ENCODE data around the gene TACC2.
A peak's percentile ranks its signal among the peaks of the same experiment; 100 is the strongest.

TACC2 gene

DNA sequence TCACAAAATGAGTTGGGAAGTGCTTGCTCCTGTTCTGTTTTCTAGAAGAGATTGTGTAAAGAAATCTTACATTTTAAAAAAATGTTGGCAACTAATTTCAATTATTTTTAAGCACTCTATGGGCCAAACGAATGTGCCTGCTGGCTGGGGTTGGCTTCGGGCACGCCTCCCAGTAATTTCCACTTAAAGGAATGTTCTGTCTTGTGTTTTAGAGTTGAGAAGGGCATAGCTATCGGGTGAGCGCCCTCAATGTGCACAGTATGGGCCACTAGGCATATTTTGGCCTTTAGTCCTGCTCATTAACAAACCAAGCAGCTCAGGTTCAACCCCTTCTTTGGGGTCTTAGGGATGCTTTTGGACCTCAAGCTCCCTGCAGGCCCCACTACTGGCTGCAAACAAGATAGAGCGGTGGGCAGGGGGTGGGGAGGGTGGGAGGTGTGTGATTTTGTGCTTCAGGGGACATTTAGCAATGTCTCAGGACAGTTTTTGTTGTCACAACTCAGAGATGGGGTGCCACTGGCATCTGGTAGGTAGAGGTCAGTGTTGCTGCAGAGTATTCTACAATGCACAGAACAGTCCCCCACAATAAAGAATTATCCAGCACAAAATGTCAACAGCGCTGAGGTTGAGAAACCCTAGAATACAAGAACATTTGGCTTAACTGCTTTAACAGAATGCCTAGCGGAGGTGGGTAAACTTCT is 40.7 kb downstream of the TACC2 start:
- DNase-seq = no peak

DNA sequence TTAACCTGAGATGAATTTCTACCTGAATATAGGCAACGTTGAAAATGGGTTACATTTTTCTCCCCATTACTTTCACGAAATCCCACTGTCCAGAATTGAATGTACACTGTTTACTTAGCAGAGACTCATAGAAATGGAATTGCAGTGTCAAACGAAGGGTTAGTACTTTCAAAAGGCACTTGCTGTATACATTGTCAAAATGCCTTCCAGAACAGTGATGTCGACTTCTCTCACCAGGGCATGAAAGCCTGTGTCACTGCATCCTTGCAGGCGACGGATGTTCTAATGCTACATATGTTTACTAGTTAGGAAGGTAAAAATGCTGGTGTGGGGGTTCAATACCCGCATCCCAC is 41.2 kb downstream of the TACC2 start:
- DNase-seq = no peak

DNA sequence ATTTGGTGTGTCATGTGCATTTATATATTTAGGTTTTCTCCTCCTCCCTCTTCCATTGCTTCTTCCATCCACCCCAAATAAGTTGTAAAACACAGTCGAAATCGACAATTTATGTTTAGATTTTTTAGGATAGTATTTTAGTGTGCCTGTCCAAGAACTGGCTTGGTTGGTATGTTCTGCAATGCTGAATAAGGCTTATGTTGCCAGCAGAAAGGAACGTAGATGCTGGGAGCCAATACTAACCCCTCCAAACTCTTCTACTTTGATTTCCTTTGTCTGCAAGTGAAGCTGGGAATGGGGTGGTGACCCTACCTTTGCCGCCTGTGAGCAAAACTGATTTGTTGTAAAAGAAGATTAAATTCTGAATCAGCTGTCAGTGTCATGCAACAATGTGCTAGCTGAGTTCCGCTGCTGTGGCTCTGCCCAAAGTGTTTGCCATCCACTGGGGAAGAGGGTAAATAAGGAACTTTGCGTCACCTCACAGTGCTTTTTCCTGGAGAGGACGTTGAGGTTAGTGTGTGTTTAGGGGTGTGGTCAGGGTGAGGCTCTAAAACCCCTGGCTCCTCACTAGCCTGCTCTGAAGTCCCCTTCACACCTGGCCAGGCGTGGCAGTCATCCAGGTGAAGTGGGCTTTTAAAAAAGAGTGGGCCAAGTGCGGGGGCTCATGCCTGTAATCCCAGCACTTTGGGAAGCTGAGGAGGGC is 44.4 kb downstream of the TACC2 start:
- peak; percentile 55 for DNase-seq

DNA sequence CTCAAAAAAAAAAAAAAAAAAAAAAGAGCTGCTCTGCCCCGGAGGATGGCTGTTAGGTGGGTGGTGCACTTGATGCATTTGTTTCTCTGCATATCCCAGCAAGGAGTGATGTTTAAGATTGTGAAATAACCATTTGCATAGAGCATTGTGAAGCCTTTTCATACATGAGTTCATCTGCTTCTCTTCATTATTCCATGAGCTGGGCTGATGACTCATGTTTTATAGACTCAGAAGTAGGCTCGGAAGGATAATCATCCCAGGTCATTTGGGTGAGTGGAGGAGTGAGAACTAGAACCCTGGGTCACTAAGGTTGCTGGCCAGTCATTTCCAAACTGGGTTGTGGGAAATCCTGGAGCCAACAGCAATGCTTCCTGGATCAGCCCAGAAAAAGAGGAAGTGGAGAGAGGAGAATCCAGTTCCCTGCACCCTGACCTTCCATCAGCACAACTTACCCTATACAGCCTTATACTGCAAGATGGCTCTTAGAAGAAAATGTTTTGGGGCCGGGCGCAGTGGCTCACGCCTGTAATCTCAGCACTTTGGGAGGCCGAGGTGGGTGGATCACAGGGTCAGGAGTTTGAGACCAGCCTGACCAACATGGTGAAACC is 45.3 kb downstream of the TACC2 start:
- peak; percentile 67 for DNase-seq

DNA sequence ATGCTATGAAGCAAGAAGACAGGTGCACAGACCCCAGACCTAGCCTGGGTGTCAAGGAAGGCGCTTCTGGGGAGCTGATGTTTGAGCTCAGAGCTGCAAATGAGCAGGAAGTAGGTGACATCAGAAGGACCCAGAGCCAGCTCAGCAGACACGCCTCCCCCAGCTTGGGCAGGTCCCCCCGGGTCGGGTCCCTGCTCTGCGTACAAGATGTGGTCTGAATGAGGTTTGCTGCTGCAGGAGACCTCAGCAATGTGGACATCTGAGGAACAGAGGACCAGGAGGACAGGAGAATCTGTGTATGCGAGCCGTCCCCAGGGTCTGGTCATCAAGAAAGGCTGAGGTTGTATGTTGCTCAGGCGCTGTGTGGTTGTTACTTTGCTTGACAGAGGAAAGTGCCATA is 51.8 kb downstream of the TACC2 start:
- DNase-seq = no peak

DNA sequence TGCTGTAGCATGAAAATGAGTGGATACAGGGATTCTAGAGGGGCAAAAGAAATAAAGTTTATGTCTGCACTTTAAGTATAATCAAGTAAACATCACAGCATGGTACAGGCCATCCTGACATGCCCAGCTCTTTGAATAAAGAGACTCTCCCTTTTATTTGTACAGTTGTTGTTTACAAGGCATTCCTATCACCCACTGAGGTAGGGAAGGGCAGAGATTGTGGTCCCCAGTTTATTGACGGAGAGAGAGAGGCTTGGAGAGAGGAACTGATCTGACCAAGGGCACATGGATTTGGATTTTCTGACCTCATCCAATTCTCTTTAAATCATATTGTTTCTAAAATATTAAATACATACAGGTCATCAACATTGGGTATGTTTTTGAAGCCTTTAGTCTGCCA is 53.9 kb downstream of the TACC2 start:
- DNase-seq = no peak

DNA sequence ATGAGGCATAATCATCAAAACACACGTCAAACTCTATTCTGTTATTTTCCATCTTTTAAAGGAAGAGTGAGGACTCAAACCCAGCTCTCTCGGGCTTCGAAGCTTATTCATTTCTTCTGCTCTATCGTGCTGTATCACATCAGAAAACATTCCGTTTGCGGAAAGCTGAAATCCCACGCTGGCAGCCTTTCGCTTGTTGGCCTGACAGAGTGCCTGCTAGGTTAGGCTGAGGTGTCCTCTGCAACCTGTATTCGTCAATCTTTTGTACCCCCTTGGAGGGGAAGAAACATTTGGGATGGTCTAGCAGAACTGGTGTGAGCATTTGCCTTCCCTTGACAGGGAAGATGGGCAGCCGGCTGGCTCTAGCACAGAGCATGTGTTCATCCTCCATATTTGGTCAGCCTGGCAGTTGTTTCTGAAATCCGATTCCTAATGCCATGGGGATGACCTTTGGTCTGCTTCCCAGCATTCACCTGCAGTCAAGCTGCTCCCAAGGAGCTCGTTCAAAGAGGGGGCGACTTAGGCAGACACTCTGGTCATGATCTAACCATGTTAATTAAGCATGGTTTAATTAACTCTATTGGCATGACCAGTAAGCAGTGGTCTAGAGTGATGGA is 55.2 kb downstream of the TACC2 start:
- DNase-seq = peak; percentile 80

DNA sequence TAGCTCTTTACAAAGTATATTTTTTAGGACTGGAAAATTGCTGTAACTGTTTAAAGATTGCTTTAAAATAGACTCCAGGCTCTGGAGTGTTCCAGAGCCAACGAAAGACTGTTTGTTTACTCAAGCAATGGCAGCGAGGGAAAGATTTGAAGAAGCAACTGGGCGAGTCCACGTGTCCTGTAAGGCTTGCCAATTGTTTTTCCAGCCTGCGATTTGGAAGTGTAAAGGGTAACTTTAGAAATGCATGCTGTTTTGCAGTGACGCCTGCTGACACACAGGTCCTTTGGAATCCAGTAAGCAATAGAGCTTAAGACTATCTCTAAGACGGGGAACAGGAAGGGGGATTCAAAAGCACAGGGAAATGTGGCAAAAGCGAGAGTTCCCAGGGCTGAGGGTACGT is 55.8 kb downstream of the TACC2 start:
- DNase-seq = peak; percentile 34

DNA sequence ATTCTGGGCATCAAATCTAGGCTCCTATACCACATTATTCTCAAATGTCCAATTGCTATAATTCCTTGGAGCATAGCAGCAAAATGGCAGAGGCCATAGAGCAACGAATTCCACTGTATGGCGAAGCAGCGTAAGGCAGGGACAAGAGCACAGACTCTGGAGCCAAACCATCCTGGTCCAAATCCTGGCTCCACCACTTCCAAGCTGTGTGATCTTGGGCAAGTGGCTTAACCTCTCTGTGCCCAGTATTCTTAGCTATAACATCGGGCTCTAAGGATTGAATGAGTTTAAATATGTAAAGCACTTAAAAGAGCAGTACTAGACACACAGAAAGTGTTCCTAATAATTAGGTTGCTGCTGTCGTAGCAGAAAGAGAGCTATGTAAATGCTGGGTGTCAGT is 56.2 kb downstream of the TACC2 start:
- no peak for DNase-seq

DNA sequence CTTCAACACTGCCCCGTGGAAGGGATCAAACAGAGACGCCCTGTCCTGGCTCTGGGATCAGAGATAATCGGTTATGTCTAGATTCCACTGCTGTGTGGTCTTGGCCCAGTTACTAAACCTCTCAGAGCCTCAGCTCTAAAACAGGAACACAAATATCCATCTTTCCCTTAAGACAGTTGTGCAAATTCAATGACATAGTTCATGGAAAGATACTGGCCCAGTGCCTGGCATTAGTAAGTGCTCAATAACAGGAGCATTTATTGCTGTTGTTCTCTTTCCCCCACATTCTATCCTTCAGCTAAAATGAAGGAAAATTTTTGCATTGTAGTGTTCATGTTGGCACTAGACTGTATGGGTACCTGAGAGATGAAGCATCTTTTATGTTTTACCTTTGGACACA is 58.6 kb downstream of the TACC2 start:
- no peak for DNase-seq

DNA sequence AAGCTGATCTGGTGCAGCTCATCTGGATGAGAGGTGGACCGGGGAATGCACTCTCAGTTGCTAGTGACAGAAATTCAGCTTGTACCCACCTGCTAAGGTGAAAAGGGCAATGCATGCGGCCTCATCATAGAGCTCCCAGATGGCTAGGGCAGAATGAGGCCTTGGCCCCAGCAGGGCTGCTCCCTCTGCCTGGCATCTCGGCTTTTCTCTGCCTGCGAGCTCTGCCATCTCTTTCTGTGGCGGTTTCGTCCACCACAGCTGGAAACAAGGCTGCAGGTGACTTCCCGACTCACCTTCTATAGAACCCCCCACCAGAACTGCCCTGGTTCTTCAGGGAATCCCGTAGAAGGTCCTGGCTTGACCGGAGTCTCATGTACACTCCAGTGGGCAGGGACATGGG is 60.1 kb downstream of the TACC2 start:
- DNase-seq = no peak

DNA sequence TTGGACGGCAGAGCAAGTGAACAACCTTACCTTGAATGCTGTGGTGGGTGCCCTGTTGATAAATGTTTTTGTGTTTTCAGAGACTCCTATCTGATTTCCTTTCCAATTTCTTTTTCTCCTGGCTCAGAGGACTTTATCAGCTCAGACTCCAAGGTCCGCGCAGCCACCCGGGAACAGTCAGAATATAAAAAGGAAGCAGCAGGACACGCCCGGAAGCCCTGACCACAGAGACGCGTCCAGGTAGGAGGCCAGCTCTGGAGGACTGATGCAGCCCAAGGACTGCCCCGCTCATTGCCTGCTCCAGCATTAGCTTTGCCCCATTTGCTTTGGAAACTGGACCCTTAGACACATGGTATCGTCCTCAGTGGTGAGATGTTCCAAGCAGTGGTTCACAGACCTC is 61.3 kb downstream of the TACC2 start:
- no peak for DNase-seq

DNA sequence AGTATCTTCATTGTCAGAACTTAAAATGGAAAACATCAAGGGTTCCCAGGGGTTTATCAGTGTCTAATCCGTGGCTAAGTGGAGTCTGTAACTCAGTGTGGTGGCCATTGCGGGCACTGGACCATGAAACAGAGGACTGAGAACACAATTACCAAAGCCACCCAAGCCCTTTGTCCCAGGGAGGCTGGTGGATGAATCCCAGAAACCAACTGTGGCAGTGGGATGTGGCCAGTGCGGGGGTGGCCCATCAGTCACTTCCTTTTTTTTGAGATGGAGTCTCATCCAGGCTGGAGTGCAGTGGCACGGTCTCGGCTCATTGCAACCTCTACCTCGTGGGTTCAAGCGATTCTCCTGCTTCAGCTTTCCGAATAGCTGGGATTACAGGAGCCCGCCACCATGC is 61.8 kb downstream of the TACC2 start:
- DNase-seq = no peak

DNA sequence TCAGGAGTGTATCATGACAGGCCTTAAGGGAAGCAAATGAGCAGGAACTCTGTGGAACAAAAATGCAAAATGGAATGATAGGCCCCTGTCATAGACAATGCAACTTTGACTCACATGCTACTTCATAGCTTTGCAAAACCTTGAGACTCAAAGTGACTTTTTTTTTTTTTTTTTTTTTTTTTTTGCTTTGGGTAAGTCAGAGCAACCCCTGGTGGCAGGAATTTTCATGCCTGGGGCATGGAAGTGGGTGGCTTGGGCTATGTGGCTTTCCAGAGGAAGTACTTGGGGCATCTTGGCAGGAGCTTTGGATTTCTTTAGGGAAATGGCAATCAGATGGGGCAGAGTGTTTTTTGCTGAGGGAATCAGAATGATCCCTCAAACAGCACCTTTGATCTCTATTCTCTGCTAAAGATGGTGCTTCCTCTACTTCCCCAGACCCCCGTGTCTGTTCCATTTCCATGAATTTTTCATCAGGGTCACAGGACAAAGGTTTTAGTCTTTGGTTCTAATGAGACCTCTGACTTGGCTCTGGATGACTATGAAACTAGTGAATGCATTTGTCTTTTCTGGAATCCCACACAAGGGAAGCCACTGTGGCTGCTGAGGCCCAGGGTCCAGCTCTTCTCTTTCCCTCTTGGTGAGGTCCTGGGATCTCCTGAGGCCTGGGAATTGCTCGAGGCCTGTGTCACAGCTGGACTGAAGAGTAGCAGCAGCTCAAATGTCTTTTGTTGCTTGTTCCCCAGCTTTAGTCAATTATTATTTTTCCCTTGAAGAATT is 62.8 kb downstream of the TACC2 start:
- peak; percentile 79 for DNase-seq

DNA sequence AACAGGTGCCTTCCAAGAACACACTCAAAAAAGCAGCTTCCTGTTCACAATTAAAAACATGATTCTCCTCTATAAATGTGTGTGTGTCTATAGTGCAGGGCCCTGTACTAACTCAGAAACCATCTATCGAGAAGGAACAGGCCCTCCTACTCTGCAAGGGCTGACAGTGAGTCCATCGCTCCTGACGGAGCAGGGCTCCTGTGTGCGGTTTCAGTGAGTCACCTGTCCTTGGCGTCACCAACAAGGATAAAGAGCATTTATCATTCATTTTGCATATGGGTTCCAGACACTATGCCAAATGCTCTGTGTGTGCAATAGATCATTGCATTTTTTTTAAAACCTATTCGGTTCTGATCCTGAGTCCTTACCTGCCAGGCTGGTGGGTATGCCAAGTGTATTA is 63.7 kb downstream of the TACC2 start:
- DNase-seq = peak; percentile 39

DNA sequence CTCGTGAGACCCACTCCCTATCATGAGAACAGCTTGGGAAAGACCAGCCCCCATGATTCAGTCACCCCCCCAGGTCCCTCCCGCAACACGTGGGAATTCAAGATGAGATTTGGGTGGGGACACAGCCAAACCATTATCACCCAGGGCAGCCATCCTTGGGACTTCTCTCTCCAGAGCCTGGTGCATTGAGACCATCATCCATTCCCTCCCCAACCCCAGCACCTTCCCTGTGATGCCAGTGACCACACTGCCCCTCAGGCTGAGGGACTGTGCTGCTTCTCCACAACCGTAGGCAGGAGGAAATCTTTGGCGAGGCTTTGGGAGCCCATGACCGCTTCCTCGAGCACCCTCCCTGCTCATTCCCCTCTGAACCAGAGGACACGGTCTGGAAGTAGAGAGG is 64.4 kb downstream of the TACC2 start:
- no peak for DNase-seq

DNA sequence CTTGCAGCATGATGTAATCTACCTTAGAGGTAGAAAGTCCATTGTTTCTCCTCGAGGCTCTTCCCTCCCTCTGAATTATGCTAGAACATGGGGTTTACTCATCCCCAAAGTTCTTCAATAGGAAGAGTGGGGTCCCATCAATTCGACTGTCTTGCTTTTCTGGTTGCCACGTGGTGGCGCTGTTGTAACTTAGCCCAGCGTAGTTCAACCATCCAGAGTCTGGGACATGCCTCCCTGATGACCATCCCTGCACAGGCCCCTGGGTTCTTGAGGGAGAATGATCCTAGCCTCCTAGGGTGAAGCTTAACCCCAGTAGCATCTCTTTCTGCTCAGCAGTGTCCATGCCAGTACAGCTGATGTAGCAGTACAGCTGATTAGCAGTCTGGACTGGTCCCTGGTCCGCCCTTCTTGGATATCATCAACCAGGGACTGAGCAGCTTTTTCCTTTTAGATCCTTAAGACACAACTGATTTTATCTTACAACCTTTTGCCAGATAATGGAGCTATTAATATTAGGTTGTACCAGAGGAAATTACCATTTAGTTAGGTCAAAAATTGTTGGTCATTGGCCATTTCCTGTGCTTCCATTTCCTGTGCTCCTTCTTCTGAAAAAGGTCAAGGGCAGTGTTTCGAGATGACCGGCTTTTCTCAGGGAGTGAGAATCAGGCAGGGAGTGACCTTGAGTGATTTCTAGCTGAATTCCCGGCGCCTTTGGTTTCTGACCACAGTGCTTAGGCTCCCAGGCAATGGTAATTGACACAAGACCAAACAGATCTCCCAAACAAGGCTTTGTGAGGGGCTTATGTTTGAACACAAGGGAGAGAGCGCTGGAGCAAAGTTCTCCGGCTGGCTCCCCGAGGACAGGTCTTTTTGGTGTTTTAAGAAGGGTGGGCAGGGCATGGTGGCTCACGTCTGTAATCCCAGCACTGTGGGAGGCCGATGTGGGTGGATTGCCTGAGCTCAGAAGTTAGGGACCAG is 65.4 kb downstream of the TACC2 start:
- DNase-seq = peak; percentile 79

DNA sequence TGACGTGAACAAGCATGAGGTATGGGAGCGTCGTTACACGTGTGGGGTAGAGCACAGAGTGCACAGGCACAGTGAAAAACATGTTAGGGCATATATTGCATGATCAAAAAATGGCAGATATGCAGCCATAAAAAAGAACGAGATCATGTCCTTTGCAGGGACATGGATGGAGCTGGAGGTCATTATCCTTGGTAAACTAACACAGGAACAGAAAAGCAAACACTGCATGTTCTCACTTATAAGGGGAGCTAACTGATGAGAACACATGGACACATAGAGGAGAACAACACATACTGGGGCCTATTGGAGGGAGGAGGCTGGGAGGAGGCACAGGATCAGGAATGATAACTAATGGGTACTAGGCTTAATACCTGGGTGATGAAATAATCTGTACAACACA is 66.3 kb downstream of the TACC2 start:
- no peak for DNase-seq

DNA sequence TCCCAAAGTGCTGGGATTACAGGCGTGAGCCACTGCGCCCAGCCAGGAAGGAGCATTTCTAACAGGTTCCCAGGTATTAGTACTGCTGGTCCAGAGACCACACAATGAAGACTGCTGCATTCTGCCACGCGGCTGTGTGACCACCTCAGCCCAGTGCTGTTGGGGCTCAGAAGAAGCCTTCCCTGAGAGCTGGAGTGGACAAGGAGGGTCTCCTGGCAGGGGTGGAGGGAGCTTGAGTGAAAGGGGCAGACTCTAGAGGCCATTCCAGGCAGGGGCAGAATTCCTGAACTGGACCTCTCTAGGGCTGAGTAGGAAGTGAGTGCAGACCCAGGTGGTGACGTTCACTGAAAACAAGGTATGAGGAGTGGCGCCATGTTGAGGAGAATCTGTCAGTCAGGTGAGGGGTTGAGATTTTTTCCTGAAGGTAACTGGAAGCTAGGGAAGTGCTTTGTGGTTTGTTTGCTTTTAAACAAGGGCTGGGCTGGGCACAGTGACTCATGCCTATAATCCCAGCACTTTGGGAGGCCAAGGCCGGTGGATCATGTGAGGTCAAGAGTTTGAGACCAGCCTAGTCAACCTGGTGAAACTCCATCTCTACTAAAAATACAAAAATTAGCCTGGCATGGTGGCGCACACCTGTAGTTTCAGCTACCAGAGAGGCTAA is 67.6 kb downstream of the TACC2 start:
- peak; percentile 83 for DNase-seq

DNA sequence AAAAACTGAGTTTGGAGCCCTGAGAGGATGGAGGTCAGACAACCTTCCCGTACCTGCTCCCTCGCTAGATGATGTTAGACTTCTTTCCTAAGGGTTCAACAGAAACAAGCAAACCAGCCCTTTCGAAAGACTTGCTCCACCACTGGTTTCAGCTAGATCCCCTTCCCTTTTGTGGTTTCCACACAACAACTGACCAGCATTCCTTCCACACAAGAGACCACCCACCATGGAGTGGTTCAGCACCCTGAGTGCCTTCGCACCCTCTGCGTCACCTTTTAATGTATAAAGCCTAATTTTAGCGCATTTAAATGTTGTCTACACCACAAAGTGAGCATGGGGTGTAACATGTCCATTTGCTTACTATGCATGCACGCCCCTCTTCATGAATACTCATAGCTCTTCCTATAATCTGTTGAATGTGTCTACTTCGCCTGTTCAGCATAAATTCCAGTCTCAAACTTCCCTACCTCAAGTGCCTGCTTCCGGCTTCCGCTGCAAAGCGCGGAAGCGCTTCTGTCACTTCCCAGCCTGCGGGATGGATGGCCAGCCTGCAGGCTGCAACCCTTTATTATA is 69.0 kb downstream of the TACC2 start:
- DNase-seq = no peak

DNA sequence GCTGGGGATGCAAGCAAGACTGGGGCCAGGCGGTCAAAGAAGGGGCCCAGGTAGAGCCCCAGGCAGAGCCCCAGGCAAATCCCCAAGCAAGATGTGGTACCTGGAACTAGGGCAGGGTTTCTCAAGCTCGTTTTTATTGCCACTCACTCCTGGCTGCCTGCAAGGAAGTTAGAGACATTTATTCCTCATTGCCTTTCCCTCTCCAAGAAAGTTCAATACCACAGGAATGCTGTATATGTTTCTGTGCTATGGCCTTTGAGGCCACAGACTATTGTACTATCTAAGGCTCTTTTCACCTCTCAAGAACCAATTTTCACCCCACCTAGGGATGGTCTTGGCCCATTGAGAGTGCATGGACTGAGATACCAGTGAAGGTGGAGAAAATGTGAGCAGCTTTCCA is 71.3 kb downstream of the TACC2 start:
- DNase-seq = no peak
